GM21529 (cell line): ENCODE data around the gene PPP1CC.
"Not testable (repeated sequence)": the region's sequence is repeated elsewhere in the genome, so short reads cannot be mapped to it uniquely, and the experiment has no call there.

Experiments used
- ATAC-seq: cut with Tn5 transposase; IDR thresholded peaks from one replicate; pipeline ENCODE4 v1.9.1; 2021; ENCODE audit not compliant: unreplicated experiment

The PPP1CC gene

GRCh38 chr12:110726708-110727369 lies 15.9 kb downstream of the PPP1CC start:
- no peak for ATAC-seq

DNA sequence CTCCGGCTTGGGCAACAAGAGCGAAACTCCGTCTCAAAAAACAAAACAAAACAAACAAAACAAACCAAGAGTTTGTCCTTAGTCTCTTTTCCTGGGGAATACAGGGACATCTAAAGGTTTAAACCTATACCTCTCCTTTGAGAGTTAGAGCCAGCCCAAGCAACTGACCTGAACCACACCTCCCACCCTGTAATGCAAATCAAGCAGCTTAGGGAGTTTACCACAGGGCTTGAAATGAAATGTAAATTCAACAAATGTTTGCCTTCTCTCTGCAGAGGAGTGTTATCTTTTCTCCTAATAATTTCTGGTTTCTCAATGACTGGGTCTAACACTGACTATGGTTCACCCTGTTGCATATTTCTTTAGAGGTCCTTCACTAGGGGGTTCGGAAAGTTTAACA lies 16.7 kb downstream of the PPP1CC start:
- no peak for ATAC-seq

GRCh38 chr12:110725267-110725666 lies 17.4 kb downstream of the PPP1CC start:
- ATAC-seq, result no peak

- not testable (repeated sequence) for ATAC-seq
Measured at GRCh38 chr12:110722892-110723291, 19.8 kb downstream of the PPP1CC start.

DNA sequence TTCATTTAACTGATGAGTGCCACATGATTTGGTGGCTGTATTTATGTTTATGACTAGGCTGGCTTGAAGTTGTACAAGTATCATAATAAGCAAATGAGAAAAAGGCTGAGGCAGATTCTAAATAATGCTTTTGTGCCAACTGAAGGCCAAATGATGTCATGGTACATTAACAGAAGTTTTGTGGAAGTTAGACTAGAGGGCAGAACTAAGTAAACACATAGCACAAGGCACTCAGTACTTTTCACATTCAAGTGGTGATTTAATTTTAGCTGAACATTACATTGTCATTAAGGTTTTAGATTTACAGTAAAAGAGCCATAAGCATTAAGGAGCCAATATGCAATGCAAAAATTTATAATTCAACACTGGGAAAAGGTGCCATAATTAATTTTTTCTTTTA lies 21.1 kb downstream of the PPP1CC start:
- no peak for ATAC-seq

- no peak for ATAC-seq
Measured at GRCh38 chr12:110720516-110720915, 22.2 kb downstream of the PPP1CC start.

GRCh38 chr12:110718222-110718908 lies 24.3 kb downstream of the PPP1CC start:
- no peak for ATAC-seq

- no peak for ATAC-seq
Measured at GRCh38 chr12:110717037-110717436, 25.7 kb downstream of the PPP1CC start.

- ATAC-seq, result no peak
Measured at GRCh38 chr12:110708917-110709316, 33.8 kb downstream of the PPP1CC start.

GRCh38 chr12:110705309-110705708 lies 37.4 kb downstream of the PPP1CC start:
- ATAC-seq, result no peak

GRCh38 chr12:110704750-110705149 lies 37.9 kb downstream of the PPP1CC start:
- no peak for ATAC-seq

- ATAC-seq, result no peak
Measured at GRCh38 chr12:110704231-110704630, 38.5 kb downstream of the PPP1CC start.

DNA sequence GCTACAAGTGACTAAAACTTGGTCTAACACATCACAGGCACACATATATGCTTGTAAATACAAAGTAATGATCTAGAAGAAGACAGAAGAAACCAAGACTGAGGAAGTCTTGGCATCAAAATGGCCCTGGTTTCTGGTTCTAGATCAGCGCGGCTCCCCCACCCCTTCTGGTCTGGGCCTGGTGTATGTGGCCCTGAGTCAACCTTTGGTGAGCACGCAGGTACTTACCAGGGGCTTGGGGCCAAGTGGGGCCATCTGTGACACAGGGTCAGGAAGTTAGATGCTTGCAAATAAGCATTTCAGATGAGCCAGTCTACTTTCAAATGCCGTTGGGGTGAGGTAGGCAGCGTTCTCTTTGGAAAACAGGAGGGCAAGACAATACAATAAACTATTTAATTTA lies 40.6 kb downstream of the PPP1CC start:
- no peak for ATAC-seq

DNA sequence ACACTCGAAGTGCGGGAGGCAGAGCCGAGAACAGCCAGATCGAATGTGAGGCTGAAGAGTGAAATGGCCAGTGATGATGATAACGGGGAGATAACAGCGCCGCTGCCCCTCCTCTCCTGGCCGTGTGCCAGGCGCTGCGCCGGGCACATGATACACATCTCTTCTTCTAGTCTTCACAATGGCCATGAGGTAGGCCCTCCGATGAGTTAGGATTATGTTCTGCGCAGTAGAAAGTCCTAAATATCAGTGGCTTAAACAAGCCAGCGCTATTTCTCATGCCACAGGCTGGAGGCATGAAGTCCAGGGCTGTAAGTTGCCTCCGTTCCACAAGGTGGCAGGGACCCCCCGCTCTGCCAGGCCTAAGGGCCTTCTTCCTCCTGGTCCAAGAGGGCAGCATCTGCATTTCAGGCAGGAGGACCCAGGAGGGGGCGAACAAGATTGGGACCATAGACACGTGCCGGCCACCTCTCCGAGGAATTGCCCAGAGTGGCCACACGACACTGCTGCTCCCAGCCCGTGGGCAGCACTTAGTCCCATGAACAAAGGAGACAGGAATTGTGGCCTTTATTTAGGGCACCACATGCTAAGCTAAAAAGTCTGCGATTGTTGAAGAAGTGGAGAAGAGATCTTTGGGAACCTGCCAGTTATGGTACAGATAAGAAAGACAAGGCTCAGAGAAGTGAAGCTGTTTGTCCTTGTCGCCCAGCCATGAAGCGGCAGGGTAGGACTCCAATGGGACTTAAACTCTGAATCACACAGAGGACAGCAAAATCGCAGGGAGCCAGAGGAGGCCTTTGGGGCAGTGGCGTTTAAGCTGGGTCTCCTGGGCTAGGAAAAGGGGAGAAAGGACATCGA lies 42.9 kb downstream of the PPP1CC start:
- ATAC-seq, result no peak

DNA sequence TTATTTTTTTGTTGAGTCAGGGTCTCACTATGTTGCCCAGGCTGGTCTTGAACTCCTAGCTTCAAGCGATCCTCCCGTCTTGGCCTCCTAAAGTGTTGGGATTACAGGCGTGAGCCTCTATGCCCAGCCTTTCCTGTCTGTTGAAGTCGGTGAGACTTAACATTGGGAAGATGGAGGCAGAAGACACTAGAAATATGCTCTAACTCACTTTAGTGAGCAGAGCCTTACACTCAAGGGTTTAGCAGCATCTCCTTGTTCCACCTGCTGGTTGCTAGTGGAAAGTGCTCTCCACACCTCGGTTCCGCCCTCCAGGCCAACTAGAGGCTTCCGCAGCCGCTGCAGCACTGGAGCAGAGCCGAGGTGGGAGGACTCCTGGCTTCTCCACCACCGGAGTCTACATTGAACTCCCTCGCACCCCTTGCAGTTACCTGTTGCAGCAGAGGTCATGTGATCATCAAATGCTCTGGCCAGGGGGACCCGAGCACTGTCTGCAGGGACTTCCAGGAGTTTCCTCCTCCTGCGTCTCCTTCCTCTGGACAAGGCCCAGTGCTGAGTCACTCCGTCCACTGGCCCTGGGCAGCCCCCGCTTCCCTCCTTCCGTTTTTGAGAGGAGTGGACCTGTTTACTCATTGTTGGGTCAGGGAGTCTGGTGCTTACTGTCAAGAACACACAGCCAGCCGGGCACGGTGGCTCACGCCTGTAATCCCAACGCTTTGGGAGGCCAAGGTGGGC lies 44.4 kb downstream of the PPP1CC start:
- peak; percentile 93 for ATAC-seq

DNA sequence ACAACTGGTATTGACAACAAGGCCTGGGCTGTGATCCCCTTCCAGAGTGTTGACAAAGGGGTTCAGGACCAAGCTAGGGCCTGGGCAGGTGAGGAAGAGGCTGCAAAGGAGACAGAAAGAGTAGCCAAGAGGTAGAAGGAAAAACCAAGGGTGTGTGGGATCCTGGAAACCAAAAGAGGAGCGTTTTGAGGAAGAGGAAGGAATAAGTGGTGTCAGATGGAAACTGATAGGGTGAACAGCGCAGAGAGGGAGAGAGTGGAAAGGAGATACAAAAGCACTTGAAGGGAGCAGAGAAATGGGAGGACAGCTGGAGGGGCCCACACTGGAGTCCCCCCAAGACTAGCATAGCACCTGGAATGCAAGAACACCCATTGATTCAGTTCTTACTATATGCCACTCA lies 45.5 kb downstream of the PPP1CC start:
- ATAC-seq, result no peak

GRCh38 chr12:110696283-110696682 lies 46.4 kb downstream of the PPP1CC start:
- ATAC-seq, result no peak

- ATAC-seq, result no peak
Measured at GRCh38 chr12:110694330-110694901, 48.3 kb downstream of the PPP1CC start.

- no peak for ATAC-seq
Measured at GRCh38 chr12:110693731-110694130, 49.0 kb downstream of the PPP1CC start.

- no peak for ATAC-seq
Measured at GRCh38 chr12:110690127-110690430, 52.6 kb downstream of the PPP1CC start.
